ENCODE data around the gene BOLL.

- TF ChIP-seq EP300 (IDR thresholded peaks at IDR 0.05; ENCODE audit: low read depth) (no peak), CTCF (IDR thresholded peaks at IDR 0.05) (peak; percentile 59 to 74 (median 69)), POLR2A (IDR thresholded peaks at IDR 0.05) (no peak), POLR2AphosphoS5 (IDR thresholded peaks at IDR 0.05) (no peak)
Measured at GRCh38 chr2:197803033-197803444, 17.9 kb upstream of the BOLL start.

Measured in transverse colon (tissue), 4 donors.